ENCODE measurements around the gene BRK1.
A peak's percentile ranks its signal among the peaks of the same experiment; 100 is the strongest.
"Not testable (repeated sequence)": the region's sequence is repeated elsewhere in the genome, so short reads cannot be mapped to it uniquely, and the experiment has no call there.

The BRK1 gene
- 26.0 to 74.5 (median 70.2) reads per million in 3 experiments for total RNA-seq

DNA sequence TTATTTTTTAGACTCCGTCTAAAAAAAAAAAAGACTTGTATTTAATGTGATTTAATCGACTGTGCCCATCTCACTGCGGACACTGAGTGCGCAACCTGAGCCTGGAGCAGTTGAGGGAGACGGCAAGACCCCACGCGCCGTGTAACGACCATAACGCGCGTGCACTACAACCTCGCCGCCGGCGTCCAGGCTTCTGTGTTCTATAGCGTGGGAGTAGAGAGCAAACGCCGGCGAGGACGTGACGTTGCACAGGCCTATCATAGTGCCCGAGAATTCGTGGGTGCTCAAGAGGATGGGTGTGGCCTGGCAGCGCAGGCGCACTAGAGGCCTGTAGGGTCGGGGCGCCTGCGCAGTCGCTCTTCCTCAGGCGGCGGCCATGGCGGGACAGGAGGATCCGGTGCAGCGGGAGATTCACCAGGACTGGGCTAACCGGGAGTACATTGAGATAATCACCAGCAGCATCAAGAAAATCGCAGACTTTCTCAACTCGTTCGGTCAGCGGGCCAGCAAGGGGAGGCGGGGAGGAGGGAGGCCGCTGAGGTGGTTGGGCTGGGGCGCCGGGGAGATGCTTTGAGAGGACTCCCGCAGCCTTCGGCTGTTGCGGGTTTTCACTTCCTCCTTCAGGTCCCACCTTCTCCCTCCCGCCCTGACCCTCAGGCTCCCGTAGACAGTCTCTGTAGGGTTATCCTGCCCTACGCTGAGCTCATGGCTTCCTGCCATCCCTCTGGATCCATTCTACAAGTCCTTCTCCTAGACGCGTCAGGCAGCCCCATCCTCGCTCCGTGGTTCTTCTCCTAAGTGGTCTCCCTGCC lies at the start of gene BRK1:
TSS of gene BRK1 (plus strand) at position 350 of the 812 bp plus-strand sequence. CDS start at position 377, 27 bp downstream.
- DNase-seq, result peak; percentile 91

DNA sequence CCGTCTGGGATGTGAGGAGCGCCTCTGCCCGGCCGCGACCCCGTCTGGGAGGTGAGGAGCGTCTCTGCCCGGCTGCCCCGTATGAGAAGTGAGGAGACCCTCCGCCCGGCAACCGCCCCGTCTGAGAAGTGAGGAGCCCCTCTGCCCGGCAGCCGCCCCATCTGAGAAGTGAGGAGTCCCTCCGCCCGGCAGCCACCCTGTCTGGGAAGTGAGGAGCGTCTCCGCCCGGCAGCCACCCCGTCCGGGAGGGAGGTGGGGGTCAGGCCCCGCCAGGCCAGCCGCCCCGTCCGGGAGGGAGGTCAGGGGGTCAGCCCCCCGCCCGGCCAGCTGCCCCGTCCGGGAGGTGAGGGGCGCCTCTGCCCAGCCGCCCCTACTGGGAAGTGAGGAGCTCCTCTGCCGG lies 45.4 kb upstream of the BRK1 start:
- not testable (repeated sequence) for DNase-seq

GRCh38 chr3:10074666-10075065 lies 40.8 kb upstream of the BRK1 start:
- DNase-seq, result no peak

- no peak for DNase-seq
Measured at GRCh38 chr3:10081871-10082270, 33.6 kb upstream of the BRK1 start.

GRCh38 chr3:10085738-10086137 lies 29.7 kb upstream of the BRK1 start:
- DNase-seq, result no peak

DNA sequence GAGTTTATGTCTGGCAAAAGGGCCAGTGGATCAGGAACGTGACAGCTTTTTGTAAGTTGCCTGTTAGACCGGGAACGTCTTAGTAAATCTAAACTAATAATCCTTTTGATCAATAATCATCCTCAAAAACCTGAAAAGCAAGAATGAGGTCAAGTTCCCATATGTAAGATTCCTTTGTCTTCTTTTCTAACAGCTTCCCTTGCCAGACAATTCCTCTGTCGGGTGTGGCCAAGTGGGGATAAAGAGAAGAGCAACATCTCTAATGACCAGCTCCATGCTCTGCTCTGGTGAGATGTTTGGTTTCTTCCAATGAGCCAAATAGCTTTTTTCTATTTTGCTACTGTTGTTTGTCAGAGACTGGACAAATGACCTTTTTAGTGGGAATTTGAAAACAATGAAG lies 27.2 kb upstream of the BRK1 start:
- no peak for DNase-seq

GRCh38 chr3:10090179-10090578 lies 25.3 kb upstream of the BRK1 start:
- no peak for DNase-seq

- DNase-seq, result not testable (repeated sequence)
Measured at GRCh38 chr3:10090774-10091173, 24.7 kb upstream of the BRK1 start.

DNA sequence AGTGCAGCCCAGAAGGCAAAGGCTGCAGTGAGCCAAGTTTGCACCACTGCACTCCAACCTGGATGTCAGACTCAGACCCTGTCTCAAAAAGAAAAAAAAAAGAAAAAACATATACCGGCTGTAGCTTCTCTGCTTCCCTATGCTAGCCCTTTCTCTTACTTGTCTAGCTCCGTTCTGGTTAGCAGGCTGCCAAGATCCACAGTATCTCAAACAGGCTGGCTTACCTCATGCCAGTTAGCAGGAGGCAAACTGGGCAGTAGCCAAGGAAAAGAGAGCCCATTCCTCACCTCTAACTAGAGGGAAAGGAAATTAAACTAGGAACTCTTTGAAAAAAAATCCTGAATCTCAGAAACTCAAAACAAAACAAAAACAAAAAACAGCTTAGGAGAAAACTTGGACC lies 24.1 kb upstream of the BRK1 start:
- DNase-seq, result not testable (repeated sequence)

DNA sequence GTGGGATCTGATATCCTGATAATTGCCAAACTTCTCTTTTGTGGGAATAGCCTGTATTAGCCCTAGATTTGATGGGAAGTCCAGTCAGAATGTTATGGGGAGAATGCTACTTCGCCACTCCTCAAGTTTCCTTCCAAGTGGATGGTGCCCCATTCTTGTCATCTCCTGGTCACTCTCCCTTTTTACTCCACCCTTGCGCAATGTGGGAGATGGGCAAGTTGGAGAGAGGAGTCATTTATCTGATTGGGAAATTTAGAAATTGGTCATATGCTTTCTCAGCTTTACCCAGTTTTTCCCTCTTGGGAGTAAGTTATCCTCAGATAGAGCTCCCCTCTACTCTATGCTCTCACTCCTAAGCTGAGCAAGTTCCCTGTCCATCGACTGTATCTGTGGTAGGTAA lies 21.8 kb upstream of the BRK1 start:
- no peak for DNase-seq

- DNase-seq, result no peak
Measured at GRCh38 chr3:10099041-10099440, 16.4 kb upstream of the BRK1 start.

DNA sequence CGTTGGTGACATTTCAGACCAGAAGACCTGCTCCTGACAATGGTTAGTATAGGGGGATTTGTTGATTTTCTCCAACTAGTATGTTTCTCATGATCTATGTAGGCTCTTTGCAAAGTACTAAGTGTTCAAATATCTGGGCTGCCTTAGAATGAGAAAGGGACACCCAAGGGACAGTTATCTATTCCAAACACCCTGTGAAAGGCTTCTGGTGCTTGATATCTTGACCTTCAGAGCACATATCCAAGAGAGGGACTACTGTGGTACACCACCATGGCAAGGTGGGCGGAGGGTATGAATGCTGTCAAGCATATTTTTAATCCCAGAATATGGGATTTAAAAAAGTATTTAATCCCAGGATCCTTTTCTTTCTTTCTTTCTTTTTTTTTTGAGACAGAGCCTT lies 8.6 kb upstream of the BRK1 start:
- no peak for DNase-seq

GRCh38 chr3:10108091-10108490 lies 7.4 kb upstream of the BRK1 start, which contains the start of gene FANCD2OS:
Gene FANCD2OS (minus strand): TSS chr3:10108255. CDS start chr3:10104774, 3,481 bp downstream.
- no peak for DNase-seq

- DNase-seq, result no peak
Measured at GRCh38 chr3:10116138-10116460, 624 bp downstream of the BRK1 start.

- DNase-seq, result no peak
Measured at GRCh38 chr3:10116928-10117327, 1.5 kb downstream of the BRK1 start.

DNA sequence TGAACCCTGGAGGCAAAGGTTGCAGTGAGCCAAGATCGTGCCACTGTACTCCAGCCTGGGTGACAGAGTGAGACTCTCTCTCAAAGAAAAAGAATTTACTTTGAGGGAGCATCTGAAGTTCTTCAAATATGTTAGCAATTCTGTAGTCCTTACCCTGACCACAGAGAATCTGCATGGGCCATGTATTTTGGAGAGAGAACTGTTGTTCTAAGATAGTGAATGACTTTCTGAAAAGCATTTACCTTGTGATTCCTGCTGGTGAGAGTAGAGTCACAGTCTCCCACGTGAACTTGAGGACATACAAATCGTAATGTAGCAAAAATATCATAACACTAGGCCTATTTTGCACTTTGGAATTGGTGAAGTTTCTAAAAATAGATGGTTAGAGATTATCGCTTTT lies 3.9 kb downstream of the BRK1 start:
- no peak for DNase-seq

- DNase-seq, result no peak
Measured at GRCh38 chr3:10121064-10121463, 5.6 kb downstream of the BRK1 start.

GRCh38 chr3:10122724-10123123 lies 7.2 kb downstream of the BRK1 start:
- no peak for DNase-seq

GRCh38 chr3:10135872-10136271 lies 20.4 kb downstream of the BRK1 start:
- not testable (repeated sequence) for DNase-seq

GRCh38 chr3:10136426-10137005 lies 21.0 kb downstream of the BRK1 start:
- DNase-seq, result no peak

DNA sequence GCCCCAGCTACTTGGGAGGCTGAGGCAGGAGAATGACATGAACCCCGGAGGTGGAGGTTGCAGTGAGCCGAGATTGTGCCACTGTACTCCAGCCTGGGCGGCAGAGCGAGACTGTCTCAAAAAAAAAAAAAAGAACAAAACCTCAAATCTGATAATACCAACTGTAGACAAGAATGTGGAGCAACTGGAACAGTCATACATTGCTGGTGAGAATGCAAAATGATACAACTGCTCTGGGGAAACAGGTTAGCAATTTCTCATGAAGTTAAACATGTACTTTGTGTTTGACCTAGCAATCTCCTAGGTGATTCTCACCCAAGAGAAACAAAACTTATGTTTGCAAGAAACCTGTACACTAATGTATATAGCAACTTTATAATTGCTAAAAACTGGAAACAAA lies 21.7 kb downstream of the BRK1 start:
- DNase-seq, result no peak

GRCh38 chr3:10140996-10141546 lies 25.6 kb downstream of the BRK1 start:
- no peak for DNase-seq

DNA sequence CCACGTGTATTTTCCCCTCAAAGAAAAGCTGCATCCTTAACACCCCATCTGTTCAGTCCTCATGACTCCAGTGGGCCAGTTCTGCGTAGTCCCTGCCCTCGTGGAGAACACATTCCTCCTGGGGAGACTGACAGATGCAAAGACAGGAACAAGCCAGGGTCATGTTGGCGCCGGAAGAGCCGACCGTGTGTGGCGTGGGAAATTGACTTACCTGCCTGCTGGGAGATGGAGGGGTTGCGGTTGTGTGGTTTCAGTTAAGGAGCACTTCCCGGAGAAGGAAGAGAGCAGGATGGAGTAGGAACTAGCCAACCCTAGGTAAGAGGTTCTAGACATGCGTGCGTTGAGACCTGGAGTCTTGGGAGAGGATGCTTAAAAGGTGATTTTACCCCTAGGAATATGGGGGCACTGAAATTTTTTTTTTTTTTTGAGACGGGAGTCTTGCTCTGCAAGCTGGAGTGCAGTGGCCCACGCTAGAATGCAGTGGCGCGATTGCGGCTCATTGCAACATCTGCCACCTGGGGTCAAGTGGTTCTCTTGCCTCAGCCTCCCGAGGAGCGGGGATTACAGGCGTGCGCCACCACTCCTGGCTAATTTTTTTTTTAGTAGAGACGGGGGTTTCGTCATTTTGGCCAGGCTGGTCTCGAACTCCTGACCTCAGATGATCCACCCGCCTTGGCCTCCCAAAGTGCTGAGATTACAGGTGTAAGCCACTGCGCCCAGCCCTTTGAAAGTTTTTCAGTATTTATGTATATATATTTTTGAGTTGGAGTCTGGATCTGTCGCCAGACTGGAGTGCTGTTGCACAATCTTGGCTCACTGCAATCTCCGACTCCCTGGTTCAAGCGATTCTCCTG lies 27.5 kb downstream of the BRK1 start:
- DNase-seq, result no peak

Measured in central memory CD4-positive, alpha-beta T cell (primary cell).